ENCODE measurements around the gene NPAS3.
A peak's percentile ranks its signal among the peaks of the same experiment; 100 is the strongest.

The NPAS3 gene

GRCh38 chr14:33175951-33176350 lies 237.3 kb downstream of the NPAS3 start:
- no peak for TF ChIP-seq CTCF (conservative IDR thresholded peaks at IDR 0.05)
- no peak overlapping the region for H3K27ac ChIP-seq

DNA sequence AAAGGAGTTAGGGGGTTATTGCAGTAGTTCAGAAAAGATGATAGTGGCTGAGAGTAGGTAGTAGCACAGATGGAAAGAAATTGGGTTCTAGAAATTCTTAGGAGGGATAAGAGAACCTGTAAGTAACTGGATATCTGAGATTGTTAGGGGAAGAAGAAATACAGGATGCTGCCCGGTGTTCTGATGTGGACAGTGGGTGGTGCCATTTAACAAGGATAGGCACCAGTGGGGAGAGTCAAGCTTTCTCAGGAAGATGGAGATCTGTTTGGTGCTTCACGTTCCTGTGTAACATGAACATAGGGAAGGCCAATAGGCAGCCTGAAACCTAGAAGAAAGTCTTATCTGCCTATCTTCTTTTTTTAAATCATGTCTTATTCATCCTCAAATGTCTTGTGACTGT lies 245.9 kb downstream of the NPAS3 start:
- peak; percentile 57; the same call in 1 of the 2 replicates for TF ChIP-seq CTCF (conservative IDR thresholded peaks at IDR 0.05)
- no peak overlapping the region for H3K27ac ChIP-seq

GRCh38 chr14:33186656-33187055 lies 248.0 kb downstream of the NPAS3 start:
- TF ChIP-seq CTCF (conservative IDR thresholded peaks at IDR 0.05) = no peak
- no peak overlapping the region for H3K27ac ChIP-seq

- H3K27ac ChIP-seq = no peak overlapping the region
- no peak for TF ChIP-seq CTCF (conservative IDR thresholded peaks at IDR 0.05)
These were observed 250.2 kb downstream of the NPAS3 start for GRCh38 chr14:33188880-33189279.

- no peak overlapping the region for H3K27ac ChIP-seq
- no peak for TF ChIP-seq CTCF (conservative IDR thresholded peaks at IDR 0.05)
These were observed 253.2 kb downstream of the NPAS3 start for GRCh38 chr14:33191855-33192254.

DNA sequence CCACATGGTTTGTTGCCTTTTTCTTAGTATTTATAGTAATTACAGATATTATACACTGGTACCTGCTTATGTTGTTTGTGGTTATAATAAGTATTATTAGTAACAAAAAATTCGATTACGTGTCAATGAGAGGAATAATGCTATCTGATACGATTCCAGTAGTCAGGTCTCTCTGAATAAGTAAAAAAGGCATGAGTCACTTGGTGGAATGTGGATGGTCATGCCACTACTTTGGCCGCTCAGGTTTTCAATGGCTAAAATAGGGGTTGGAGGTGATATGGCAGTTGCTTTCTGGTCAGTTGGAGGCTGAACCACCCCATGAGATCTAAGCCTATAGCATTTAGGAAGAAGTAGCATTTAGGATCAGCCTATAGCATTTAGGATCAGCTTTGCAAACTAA lies 255.9 kb downstream of the NPAS3 start:
- no peak overlapping the region for H3K27ac ChIP-seq
- TF ChIP-seq CTCF (conservative IDR thresholded peaks at IDR 0.05) = no peak

DNA sequence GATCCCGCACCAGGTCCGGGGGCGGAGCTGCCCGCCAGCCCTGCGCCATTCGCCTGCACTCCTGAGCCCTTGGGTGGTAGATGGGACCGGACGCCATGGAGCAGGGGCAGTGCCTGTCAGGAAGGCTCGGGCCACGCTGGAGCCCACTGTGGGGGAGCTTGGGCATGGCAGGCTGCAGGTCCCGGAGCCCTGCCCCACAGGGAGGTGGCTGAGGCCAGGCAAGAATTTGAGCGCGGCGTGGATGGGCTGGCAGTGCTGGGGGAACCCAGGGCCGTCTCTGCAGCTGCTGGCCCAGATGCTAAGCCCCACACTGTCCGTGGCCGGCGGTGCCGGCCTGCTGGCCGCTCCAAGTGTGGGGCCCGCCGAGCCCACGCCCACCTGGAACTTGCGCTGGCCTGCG lies 260.0 kb downstream of the NPAS3 start:
- no peak overlapping the region for H3K27ac ChIP-seq
- TF ChIP-seq CTCF (conservative IDR thresholded peaks at IDR 0.05) = no peak

GRCh38 chr14:33201116-33201515 lies 262.4 kb downstream of the NPAS3 start:
- TF ChIP-seq CTCF (conservative IDR thresholded peaks at IDR 0.05) = no peak
- no peak overlapping the region for H3K27ac ChIP-seq

Data from VCaP (cell line).